K562 (cell line): ENCODE measurements around the gene FXYD1. TPM values are rescaled to one million over a fixed set of nuclear protein-coding genes. Genes with fewer than 3 reads are reported as not detected.

Experiments used
- ATAC-seq: fragments of 200-7000 bp; cut with Tn5 transposase; 3 replicates; pipeline ENCODE4 v1.9.1; 2020; ENCODE audit warnings: moderate library complexity
- BruUV-seq: library from RNA; stranded (reverse); fragments of 400-500 nt; replicated peaks from 2 replicates; lab custom pipeline; 2021; lab: Mats Ljungman, UMichigan
- CTCF ChIA-PET: fragments of 300-600 bp; formaldehyde crosslinking; extraction: SDS; loops from one replicate; lab custom pipeline; 2021; ENCODE audit warnings: low intra/inter-chr PET ratio; lab: Yijun Ruan, JAX
- POLR2A ChIA-PET: fragments of 300-600, 350-650 bp; sonication (Branson Sonifier 250); formaldehyde crosslinking; extraction: SDS; loops from one replicate; lab custom pipeline; 2021; ENCODE audit warnings: antibody characterized with exemption, inconsistent platforms; lab: Yijun Ruan, JAX
- DNase-seq, 4 experiments: peaks; one replicate each; pipeline versions ENCODE4 v3.0.0 to v3.0.0-alpha.2; 2011 to 2018; ENCODE audit warnings: low spot score in 3 of 4, mixed read lengths in 3 of 4; ENCODE audit errors: extremely low read depth in 1 of 4
- FAIRE-seq: peaks from 2 replicates; lab custom pipeline; 2011; peaks lifted over from hg19 to GRCh38; lab: Jason Lieb, UNC
- H2AFZ ChIP-seq: 2 replicates; pipeline ENCODE4 v1.6.0; 2011; ENCODE audit warnings: low read depth, low read length, control low read depth, inconsistent platforms
- H3K27ac ChIP-seq: fragments of 200-600 bp; 3 replicates; pipeline ENCODE4 v1.8.0; 2011; ENCODE audit warnings: low read depth, mild to moderate bottlenecking, control low read depth, inconsistent platforms, low read length, moderate library complexity, mixed read lengths; ENCODE audit errors: extremely low read depth
- H3K27me3 ChIP-seq, 2 experiments: fragments of 300-600 bp in 1 of 2; 2 replicates in 1 of 2; 3 replicates in 1 of 2; pipeline versions ENCODE4 v1.6.0 to v1.8.0; 2011; ENCODE audit warnings: inconsistent platforms in 2 of 2, low read length in 2 of 2, mild to moderate bottlenecking in 1 of 2, mixed read lengths in 1 of 2, moderate library complexity in 1 of 2; ENCODE audit not compliant: control insufficient read depth in 2 of 2, insufficient read depth in 2 of 2
- H3K36me3 ChIP-seq: fragments of 300-600 bp; 3 replicates; pipeline ENCODE4 v1.8.0; 2011; ENCODE audit warnings: mild to moderate bottlenecking, low read length, inconsistent platforms; ENCODE audit not compliant: control insufficient read depth, insufficient read depth
- H3K4me1 ChIP-seq, 2 experiments: fragments of 200-600 bp in 1 of 2; replicated peaks in 1 of 2; 2 replicates in 1 of 2; 3 replicates in 1 of 2; pipeline versions ENCODE4 v1.5.1 to v1.8.0; 2011; ENCODE audit warnings: inconsistent platforms in 2 of 2, low read length in 2 of 2, mild to moderate bottlenecking in 1 of 2, mixed read lengths in 1 of 2, moderate library complexity in 1 of 2; ENCODE audit not compliant: control insufficient read depth in 2 of 2, insufficient read depth in 2 of 2
- H3K4me2 ChIP-seq: 2 replicates; pipeline ENCODE4 v1.6.1; 2011; ENCODE audit warnings: low read length, control low read depth, inconsistent platforms, mixed read lengths; ENCODE audit not compliant: insufficient read depth
- H3K4me3 ChIP-seq: fragments of 200-600 bp; sonication (generic), shearing (Covaris generic); 2 replicates; pipeline ENCODE4 v1.5.1; 2016; ENCODE audit warnings: control low read depth, inconsistent platforms
- H3K79me2 ChIP-seq: fragments of 200-600 bp; 3 replicates; pipeline ENCODE4 v1.8.0; 2011; ENCODE audit warnings: low read length, inconsistent platforms; ENCODE audit not compliant: control insufficient read depth, insufficient read depth
- H3K9ac ChIP-seq, 2 experiments: 2 replicates each; pipeline versions ENCODE4 v1.6.0 to v1.6.1; 2011; ENCODE audit warnings: low read depth in 2 of 2, low read length in 2 of 2, control low read depth in 1 of 2, inconsistent platforms in 1 of 2, mild to moderate bottlenecking in 1 of 2, mixed read lengths in 1 of 2; ENCODE audit not compliant: insufficient read depth in 1 of 2
- H3K9me1 ChIP-seq: one replicate; pipeline ENCODE4 v1.6.0; 2011; ENCODE audit warnings: inconsistent platforms, mild to moderate bottlenecking, low read length, moderate library complexity; ENCODE audit not compliant: control insufficient read depth, insufficient read depth
- H3K9me3 ChIP-seq: replicated peaks from 2 replicates; pipeline ENCODE4 v1.5.1; 2011; ENCODE audit warnings: low read depth, low read length, inconsistent platforms; ENCODE audit not compliant: control insufficient read depth, insufficient read depth
- H4K20me1 ChIP-seq: replicated peaks from 2 replicates; pipeline ENCODE4 v1.6.1; 2011; ENCODE audit warnings: low read length, inconsistent platforms, mixed read lengths; ENCODE audit not compliant: control insufficient read depth, insufficient read depth
- CEBPB ChIP-seq: fragments of 450-650 bp; IDR thresholded peaks from 2 replicates; pipeline ENCODE4 v1.6.1; 2016; ENCODE audit warnings: missing genetic modification characterization, missing compliant biosample characterization
- CEBPG ChIP-seq, 3 experiments: fragments of 200-800 bp in 1 of 3; sonication (Bioruptor generic) in 1 of 3; sonication (generic) in 1 of 3; formaldehyde crosslinking in 1 of 3; IDR thresholded peaks in 2 of 3; conservative IDR thresholded peaks in 1 of 3; 2 replicates each; pipeline versions ENCODE4 v1.6.1 to v1.8.0; 2016 to 2022; ENCODE audit warnings: missing compliant biosample characterization in 2 of 3, missing genetic modification characterization in 2 of 3, mild to moderate bottlenecking in 1 of 3, missing genetic modification reagents in 1 of 3
- ETS1 ChIP-seq: conservative IDR thresholded peaks from 2 replicates; pipeline ENCODE4 v1.6.1; 2011; ENCODE audit warnings: low read depth, mild to moderate bottlenecking, low read length; ENCODE audit not compliant: control insufficient read depth
- WGBS: fragments of 100-300 bp; shearing (Covaris generic); methylation state at CpG from one replicate; pipeline ENCODE4 v1.1.6; 2016; ENCODE audit warnings: low coverage, mixed read lengths; ENCODE audit not compliant: insufficient coverage; ENCODE audit errors: missing lambda C conversion rate; 5-methylcytosine and 5-hydroxymethylcytosine counted together
- in situ Hi-C: fragments of 300-500 bp; cut with MboI; formaldehyde crosslinking; loops from 4 replicates; pipeline ENCODE4 v1.15.0; 2018; ENCODE audit warnings: inconsistent platforms, mixed read lengths
- intact Hi-C: fragments of 100-400 bp; cut with micrococcal nuclease; formaldehyde crosslinking; loops from 2 replicates; pipeline ENCODE4 v1.14.2; 2022
- polyA plus RNA-seq, 8 experiments: library from polyadenylated mRNA; depleted of rRNA in 4 of 8; stranded (reverse) in 5 of 8; unstranded in 3 of 8; fragments of >200 nt; fragmentation: Nextera tagmentation in 2 of 8; fragmentation: Illumina TruSeq in 1 of 8; extraction: Ambion mirVana in 2 of 8; extraction: Trizol in 1 of 8; gene quantifications; 2 replicates each; pipeline versions ENCODE4 v1.2.1 to v1.2.3, GENCODE V29; 2011 to 2014; ENCODE audit warnings: inconsistent platforms in 1 of 8, missing spikeins in 1 of 8
- total RNA-seq, 7 experiments: library from RNA; depleted of rRNA in 6 of 7; stranded (reverse); fragments of >200 nt in 6 of 7; fragmentation: Illumina TruSeq in 2 of 7; extraction: Trizol in 2 of 7; gene quantifications; 2 replicates each; pipeline versions ENCODE4 v1.2.1 to v1.2.3, GENCODE V29; 2011 to 2021; ENCODE audit warnings: low replicate concordance in 1 of 7

The FXYD1 gene
- total and polyA plus RNA-seq, 9 of the 15 experiments (the other 6 are each of a cell fraction or from before 2014, with no cell fraction given), result 0.40 to 3.2 (median 1.8) TPM; not detected in 3

- Histone ChIP-seq H3K9me3 (no peaks in the 10 kb centered on the region), H3K27ac (no peak overlapping the region), H3K36me3 (no peaks in the 10 kb centered on the region), H3K9ac (no peak overlapping the region; a peak in 1 of 4 replicates), H3K4me2 (no peak overlapping the region), H3K4me1 (peaks cover 14 to 48% of the 10 kb centered on the region in 2 experiments; a peak in 4 of 5 replicates), H3K79me2 (no peaks in the 10 kb centered on the region), H3K9me1 (no peaks in the 10 kb centered on the region), H2AFZ (no peak overlapping the region), H4K20me1 (no peaks in the 10 kb centered on the region), H3K4me3 (no peak overlapping the region), H3K27me3 (peaks cover 0 to 21% of the 10 kb centered on the region in 2 experiments; a peak in 4 of 5 replicates)
- CTCF ChIA-PET, result no interaction called here
- FAIRE-seq, result no peak
- POLR2A ChIA-PET, result interaction anchor here (0.7 to 0.9 kb wide), 3 partner anchors 11 to 52 kb away, joined by 3 read pairs; no protein-coding TSS in a partner anchor
- no peak for ATAC-seq
- in situ Hi-C loops (no loop called here), intact Hi-C loops (no loop called here)
- 51% methylated on average over 8 of the region's 9 CpGs for WGBS
- DNase-seq, result no peak
- no TSS peak for BruUV-seq
- TF ChIP-seq CEBPG (CRISPR knock-in tag; IDR thresholded peaks at IDR 0.05) (0 out of 2 replicates have a peak, but pooled peaks have one; percentile 8), CEBPG (tag; conservative IDR thresholded peaks at IDR 0.05 in 1 of 2, IDR thresholded peaks at IDR 0.05 in 1 of 2) (no peak; a peak in 1 of 4 replicates), ETS1 (no peak), CEBPB (tag) (peak; percentile 55; the same call in 1 of the 2 replicates)
Observed at GRCh38 chr19:35119578-35120155, 19.0 kb upstream of the FXYD1 start.
